Measurements from ENCODE around the gene IQCN.

The IQCN gene

GRCh38 chr19:18298601-18299000 is 24.3 kb upstream of the IQCN start:
- H3K4me3 ChIP-seq (ENCODE audit: control insufficient read depth, low read depth, low read length), result no peak overlapping the region
- no peak for DNase-seq (ENCODE audit: low read depth)

GRCh38 chr19:18297308-18297707 is 23.1 kb upstream of the IQCN start:
- TF ChIP-seq CTCF (conservative IDR thresholded peaks at IDR 0.05; ENCODE audit: control insufficient read depth, insufficient read depth, low read depth, low read length), result no peak
- DNase-seq (ENCODE audit: low read depth), result no peak

More at GRCh38 chr19:18298601-18299000, 24.3 kb upstream of the IQCN start:
- TF ChIP-seq CTCF (conservative IDR thresholded peaks at IDR 0.05; ENCODE audit: control insufficient read depth, insufficient read depth, low read depth, low read length), result no peak

GRCh38 chr19:18295034-18295451 is 20.8 kb upstream of the IQCN start:
- no peak for TF ChIP-seq CTCF (conservative IDR thresholded peaks at IDR 0.05; ENCODE audit: control insufficient read depth, insufficient read depth, low read depth, low read length)
- H3K4me3 ChIP-seq (ENCODE audit: control insufficient read depth, low read depth, low read length), result no peak overlapping the region
- DNase-seq (ENCODE audit: low read depth), result no peak

More at GRCh38 chr19:18297308-18297707, 23.1 kb upstream of the IQCN start:
- H3K4me3 ChIP-seq (ENCODE audit: control insufficient read depth, low read depth, low read length), result no peak overlapping the region

- TF ChIP-seq CTCF (conservative IDR thresholded peaks at IDR 0.05; ENCODE audit: control insufficient read depth, insufficient read depth, low read depth, low read length), result no peak
- DNase-seq (ENCODE audit: low read depth), result no peak
Observed at GRCh38 chr19:18294467-18294864, 20.2 kb upstream of the IQCN start.

GRCh38 chr19:18293642-18294466 is 19.6 kb upstream of the IQCN start:
- DNase-seq (ENCODE audit: low read depth), result no peak
- H3K4me3 ChIP-seq (ENCODE audit: control insufficient read depth, low read depth, low read length), result no peak overlapping the region
- TF ChIP-seq CTCF (conservative IDR thresholded peaks at IDR 0.05; ENCODE audit: control insufficient read depth, insufficient read depth, low read depth, low read length), result no peak

More at GRCh38 chr19:18294467-18294864, 20.2 kb upstream of the IQCN start:
- no peak overlapping the region for H3K4me3 ChIP-seq (ENCODE audit: control insufficient read depth, low read depth, low read length)

GRCh38 chr19:18292810-18293641 is 18.8 kb upstream of the IQCN start:
- TF ChIP-seq CTCF (conservative IDR thresholded peaks at IDR 0.05; ENCODE audit: control insufficient read depth, insufficient read depth, low read depth, low read length), result no peak
- peak overlapping the region; percentile 64 for H3K4me3 ChIP-seq (ENCODE audit: control insufficient read depth, low read depth, low read length)
- peak; percentile 84 for DNase-seq (ENCODE audit: low read depth)

Measured in fibroblast of mammary gland (primary cell).